CD4-positive, alpha-beta T cell treated with Interleukin-17A for 4 hours (primary cell): Measurements from ENCODE around the gene CHST14.

Source experiments
- DNase-seq: peaks from one replicate; pipeline ENCODE4 v3.0.0-alpha.2; 2020; ENCODE audit warnings: mixed read lengths

CHST14 gene

GRCh38 chr15:40464595-40465185 lies 6.1 kb upstream of the CHST14 start:
- DNase-seq = no peak

GRCh38 chr15:40465939-40466338 lies 4.8 kb upstream of the CHST14 start:
- no peak for DNase-seq

GRCh38 chr15:40466426-40467260 lies 4.1 kb upstream of the CHST14 start:
- no peak for DNase-seq

GRCh38 chr15:40467261-40467615 lies 3.5 kb upstream of the CHST14 start:
- DNase-seq = no peak

GRCh38 chr15:40468898-40469331 lies 1.9 kb upstream of the CHST14 start:
- no peak for DNase-seq

GRCh38 chr15:40469776-40470390 lies 901 bp upstream of the CHST14 start:
- no peak for DNase-seq

- DNase-seq = peak; percentile 39
Measured at GRCh38 chr15:40471105-40471807, 472 bp downstream of the CHST14 start.

GRCh38 chr15:40471808-40472150 lies 995 bp downstream of the CHST14 start:
- DNase-seq = peak; percentile 39

- DNase-seq = no peak
Measured at GRCh38 chr15:40472171-40472727, 1.5 kb downstream of the CHST14 start.

- no peak for DNase-seq
Measured at GRCh38 chr15:40474581-40474980, 3.8 kb downstream of the CHST14 start.

- no peak for DNase-seq
Measured at GRCh38 chr15:40477642-40478327, 7.0 kb downstream of the CHST14 start.

- DNase-seq = no peak
Measured at GRCh38 chr15:40479024-40479423, 8.2 kb downstream of the CHST14 start.

GRCh38 chr15:40481341-40482074 lies 10.7 kb downstream of the CHST14 start:
- DNase-seq = no peak

- DNase-seq = no peak
Measured at GRCh38 chr15:40483919-40484318, 13.1 kb downstream of the CHST14 start.

- DNase-seq = no peak
Measured at GRCh38 chr15:40486066-40486770, 15.4 kb downstream of the CHST14 start.

GRCh38 chr15:40487816-40488682 lies 17.3 kb downstream of the CHST14 start:
- no peak for DNase-seq

GRCh38 chr15:40489274-40490175 lies 18.7 kb downstream of the CHST14 start:
- DNase-seq = no peak

- DNase-seq = peak; percentile 62
Measured at GRCh38 chr15:40493089-40493840, 22.5 kb downstream of the CHST14 start.
